Measurements from ENCODE around the gene ELMOD3.
"Not testable (repeated sequence)": the region's sequence is repeated elsewhere in the genome, so short reads cannot be mapped to it uniquely, and the experiment has no call there.

ELMOD3 gene

GRCh38 chr2:85429213-85429923, 74.8 kb downstream of the ELMOD3 start:
- DNase-seq: no peak

DNA sequence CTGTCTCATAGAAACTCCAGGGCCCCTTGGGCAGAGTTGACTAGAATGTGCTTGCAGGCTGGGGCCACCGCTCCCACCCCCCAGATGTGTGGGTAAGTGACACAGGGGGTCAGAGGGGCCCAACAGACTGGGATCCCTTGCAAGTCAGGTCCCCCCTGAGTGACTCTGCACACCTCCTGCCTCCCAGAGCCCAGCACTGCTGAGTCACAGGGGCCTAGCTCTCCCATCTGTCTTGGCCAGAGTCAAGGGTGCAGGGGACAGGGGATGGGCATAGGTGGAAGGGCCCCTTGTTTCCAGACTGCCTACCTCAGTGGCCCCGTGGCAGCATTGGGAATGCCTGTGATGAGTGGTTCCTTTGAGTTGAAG, 75.3 kb downstream of the ELMOD3 start:
- no peak for DNase-seq

DNA sequence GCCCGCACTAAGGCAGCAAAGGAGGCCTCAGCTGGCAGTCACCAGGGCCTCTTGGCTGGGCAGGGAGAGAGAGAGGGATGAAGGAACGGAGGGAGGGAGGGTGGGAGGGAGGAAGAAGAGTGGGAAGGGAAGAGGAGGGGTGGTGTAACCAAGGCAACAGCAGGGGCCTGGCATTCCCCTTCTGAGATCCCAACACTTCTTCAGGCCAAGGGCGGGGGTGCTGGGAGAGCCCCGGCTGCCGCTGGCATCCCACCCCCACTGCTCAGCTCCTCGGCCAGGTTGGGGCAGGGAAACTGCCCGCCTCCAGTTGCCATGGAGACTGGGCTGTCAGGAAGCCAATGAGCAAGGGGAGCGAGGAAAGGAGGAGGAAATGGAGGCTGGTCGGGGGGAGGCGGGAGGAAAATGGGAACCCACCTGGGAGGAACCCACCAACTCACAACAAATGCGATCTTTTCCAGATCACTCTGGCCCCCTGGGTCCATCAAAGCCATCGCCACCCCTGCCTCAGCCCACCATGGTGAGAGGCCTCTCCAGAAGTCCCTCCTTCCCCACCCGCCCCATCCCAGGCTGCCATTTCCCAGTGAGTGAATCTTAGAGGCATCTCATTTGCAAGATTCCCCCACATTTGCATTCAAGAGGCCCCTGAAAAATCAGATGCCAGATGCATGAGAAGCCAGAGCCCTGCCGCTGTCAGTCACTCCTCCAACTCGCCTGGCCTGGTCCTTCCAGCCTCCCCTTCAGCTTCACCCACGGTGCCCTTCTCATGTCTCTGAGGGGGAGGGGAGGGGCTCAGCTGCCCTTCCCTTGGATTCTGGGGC, 76.4 kb downstream of the ELMOD3 start:
- no peak for DNase-seq

GRCh38 chr2:85431570-85432205, 77.1 kb downstream of the ELMOD3 start:
- DNase-seq: no peak

DNA sequence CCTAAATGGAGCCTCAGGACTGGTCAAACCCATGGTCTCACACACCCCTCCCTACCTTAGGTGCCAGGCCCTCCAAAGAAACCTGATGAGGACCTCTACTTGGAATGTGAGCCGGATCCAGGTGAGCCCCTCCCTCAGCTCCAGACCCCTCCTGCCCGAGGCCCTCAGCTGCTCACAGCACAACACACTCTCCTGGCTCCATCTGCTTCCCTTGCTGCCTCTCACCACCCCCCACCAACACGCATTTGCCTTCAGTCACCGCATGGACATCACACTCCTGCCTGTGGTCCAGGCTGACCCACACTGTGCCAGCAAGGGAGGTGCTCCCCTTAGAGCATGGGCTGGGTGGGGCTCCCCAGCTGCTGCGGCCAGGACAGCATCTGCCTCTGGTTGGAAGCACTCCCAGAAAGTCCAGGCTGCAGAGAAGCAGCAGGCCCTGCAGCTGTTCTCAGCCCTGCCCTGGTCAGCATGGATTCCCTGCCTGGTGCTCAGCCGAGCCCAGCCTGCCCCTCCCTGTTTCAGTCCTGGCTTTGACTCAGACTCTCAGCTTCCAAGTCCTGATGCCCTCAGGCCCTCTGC, 79.0 kb downstream of the ELMOD3 start:
- no peak for DNase-seq

DNA sequence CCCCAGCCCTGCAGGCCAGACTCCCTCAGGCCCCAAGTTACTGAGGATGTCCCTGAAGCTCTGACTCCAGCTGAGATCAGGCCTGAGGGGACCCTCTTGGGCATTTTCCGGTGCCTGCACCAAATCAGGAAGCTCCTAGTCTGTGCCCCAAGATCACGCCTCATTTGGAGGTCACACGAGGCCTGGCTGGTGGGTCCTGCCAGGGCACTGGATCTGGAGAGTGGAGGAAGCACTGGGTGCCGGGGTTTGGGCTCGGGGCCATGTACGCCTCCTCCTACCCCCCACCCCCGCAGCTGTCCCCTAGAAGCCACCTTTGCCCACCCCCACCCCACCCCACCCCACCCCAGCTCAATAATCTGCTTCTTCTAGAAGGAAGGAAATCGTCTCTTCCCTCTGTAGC, 80.1 kb downstream of the ELMOD3 start:
- no peak for DNase-seq

GRCh38 chr2:85435220-85435958, 80.8 kb downstream of the ELMOD3 start:
- DNase-seq: no peak

DNA sequence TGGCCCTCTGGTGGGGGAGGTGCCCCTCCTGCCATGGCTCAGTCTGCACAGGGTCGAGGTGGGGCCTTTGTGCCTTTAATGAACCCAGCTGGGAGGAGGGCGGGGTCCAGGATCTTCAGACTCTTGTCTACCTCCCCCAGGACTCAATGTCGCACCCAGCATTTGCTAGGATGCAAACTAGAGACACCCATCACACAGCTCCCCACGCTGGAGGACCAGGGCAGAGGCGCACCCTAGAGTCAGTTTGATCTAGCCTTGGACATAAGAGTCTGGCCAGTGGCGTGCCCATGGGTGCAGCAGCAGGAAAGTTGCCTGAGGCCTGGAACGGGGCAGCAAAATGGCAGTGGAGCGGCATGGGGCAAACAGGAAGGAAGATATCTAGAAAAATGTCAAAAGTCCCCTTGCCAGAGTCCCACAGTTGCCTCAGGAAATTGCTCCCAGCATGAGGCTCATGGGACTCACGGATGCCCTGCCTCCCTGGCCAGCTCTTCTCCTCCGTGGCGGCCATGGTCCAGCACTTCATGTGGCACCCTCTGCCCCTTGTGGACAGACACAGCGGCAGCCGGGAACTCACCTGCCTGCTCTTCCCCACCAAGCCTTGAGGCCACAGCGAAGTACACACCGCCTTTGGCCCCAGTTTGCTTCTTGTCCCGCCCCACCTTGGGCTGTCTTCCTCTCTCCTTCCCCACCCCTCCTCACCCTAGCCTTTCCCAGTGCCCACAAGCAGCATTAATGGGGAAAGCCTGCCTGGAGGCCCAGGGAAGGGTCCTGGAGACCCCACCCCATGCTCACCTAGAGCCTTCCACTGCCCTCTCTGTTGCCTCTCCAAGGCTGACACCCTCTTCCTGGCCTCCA, 81.6 kb downstream of the ELMOD3 start:
- peak; percentile 2 for DNase-seq

DNA sequence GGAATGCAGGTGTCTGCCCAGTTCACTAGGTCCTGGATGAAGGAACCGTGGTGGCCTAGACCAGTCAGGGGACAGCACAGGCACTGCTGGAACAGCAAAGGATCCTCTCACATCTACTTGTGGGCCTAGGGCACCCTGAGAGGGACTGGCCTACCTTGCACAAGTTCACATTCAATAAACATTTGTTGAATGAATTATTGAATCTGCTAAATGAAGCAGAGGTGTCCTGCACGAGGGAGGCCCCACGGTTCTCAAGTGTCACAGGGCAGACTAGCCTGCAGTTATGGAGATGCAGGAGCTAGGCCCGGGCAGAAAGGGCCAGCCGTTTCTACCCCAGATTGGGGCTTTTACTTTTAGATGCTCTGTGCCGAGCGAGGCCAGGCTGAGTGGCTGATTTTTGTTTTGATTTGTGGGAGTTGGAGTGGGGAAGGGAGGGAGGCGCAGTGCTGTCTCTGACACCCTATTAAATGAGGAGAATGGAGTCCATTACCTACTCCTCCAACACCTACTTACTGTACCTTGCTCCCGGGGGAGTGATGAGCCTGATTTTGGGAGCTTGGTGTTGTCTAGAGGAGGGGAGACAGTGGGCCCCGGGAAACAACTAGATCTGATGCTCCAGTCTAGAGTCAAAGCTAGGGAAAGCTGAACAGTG, 82.4 kb downstream of the ELMOD3 start:
- no peak for DNase-seq

GRCh38 chr2:85437488-85438200, 83.1 kb downstream of the ELMOD3 start:
- peak; percentile 88 for DNase-seq

- no peak for DNase-seq
Measured at GRCh38 chr2:85438201-85439024, 83.8 kb downstream of the ELMOD3 start.

DNA sequence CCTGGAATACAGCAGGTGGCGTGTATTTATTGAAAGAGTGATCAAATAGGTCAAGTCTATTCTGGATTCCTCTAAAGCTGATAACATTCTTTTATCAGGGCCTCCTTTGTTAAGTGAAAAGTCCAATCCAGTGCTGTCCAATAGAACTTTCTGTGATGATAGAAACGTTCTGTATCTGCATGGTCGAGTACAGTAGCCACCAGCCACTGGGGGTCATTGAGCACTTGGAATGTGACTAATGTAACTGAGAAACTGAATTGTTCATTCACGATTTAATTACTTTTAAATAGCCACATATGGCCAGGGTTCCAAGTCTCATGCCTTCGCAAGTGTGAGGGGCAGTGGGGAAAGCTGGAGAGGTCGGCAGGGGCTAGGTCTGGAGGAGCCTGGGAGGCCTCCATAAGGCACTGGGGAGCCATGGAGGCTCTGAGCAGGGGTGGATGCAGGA, 84.5 kb downstream of the ELMOD3 start:
- no peak for DNase-seq

- DNase-seq: not testable (repeated sequence)
Measured at GRCh38 chr2:85439569-85439968, 85.0 kb downstream of the ELMOD3 start.

DNA sequence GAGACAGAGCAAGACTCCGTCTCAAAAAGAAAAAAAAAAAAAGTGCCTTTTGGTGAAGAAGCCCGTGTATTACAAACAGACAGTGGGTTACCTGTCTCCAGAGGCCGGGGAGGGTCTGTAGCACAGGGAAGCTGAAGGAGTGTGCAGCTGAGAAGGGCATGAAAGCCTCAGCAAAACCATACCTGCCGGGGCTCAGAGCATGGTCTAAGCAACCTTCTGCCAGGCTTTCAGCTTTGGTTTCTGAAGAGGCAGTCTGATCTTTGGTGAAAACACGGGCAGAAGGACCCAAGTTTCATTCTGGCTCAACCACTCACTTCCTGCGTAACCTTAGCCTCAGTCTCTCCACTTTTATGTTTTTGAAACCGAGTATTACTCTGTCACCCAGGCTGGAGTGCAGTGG, 85.4 kb downstream of the ELMOD3 start:
- no peak for DNase-seq

DNA sequence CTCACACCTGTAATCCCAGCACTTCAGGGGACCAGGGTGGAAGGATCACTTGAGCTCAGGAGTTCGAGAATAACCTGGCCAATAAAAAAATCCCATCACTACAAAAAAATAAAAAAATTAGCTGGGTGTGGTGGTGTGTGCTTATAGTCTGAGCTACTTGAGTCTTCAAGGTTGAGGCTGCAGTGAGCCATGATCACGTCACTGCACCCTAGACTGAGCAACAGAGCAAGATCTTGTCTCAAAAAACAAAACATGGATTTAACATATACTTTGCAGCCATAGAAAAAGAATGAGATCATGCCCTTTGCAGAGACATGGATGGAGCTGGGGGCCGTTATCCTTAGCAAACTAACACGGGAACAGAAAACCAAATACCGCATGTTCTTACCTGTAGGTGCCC, 86.2 kb downstream of the ELMOD3 start:
- no peak for DNase-seq

Data from OCI-M1 (cell line).